C4-2B (cell line): ENCODE results near the gene LBHD2.

ENCODE experiments used
- ZFX ChIP-seq: fragments of 450-650 bp; IDR thresholded peaks from 2 replicates; pipeline ENCODE4 v1.6.1; 2017
- TF ChIP-seq, protein P1 (sequence below): fragments of 450-650 bp; conservative IDR thresholded peaks from 2 replicates; pipeline ENCODE4 v1.5.1; 2017; ENCODE audit warnings: mild to moderate bottlenecking

GRCh38 chr14:103061482-103061976 lies 22.5 kb upstream of the LBHD2 start:
- TF ChIP-seq, protein P1, sequence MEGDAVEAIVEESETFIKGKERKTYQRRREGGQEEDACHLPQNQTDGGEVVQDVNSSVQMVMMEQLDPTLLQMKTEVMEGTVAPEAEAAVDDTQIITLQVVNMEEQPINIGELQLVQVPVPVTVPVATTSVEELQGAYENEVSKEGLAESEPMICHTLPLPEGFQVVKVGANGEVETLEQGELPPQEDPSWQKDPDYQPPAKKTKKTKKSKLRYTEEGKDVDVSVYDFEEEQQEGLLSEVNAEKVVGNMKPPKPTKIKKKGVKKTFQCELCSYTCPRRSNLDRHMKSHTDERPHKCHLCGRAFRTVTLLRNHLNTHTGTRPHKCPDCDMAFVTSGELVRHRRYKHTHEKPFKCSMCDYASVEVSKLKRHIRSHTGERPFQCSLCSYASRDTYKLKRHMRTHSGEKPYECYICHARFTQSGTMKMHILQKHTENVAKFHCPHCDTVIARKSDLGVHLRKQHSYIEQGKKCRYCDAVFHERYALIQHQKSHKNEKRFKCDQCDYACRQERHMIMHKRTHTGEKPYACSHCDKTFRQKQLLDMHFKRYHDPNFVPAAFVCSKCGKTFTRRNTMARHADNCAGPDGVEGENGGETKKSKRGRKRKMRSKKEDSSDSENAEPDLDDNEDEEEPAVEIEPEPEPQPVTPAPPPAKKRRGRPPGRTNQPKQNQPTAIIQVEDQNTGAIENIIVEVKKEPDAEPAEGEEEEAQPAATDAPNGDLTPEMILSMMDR, result no peak
- no peak for TF ChIP-seq ZFX
